GM21528 (cell line): ENCODE measurements around the gene CERS6.
A peak's percentile ranks its signal among the peaks of the same experiment; 100 is the strongest.
"Not testable (repeated sequence)": the region's sequence is repeated elsewhere in the genome, so short reads cannot be mapped to it uniquely, and the experiment has no call there.

Source experiments
- ATAC-seq: cut with Tn5 transposase; IDR thresholded peaks from one replicate; pipeline ENCODE4 v1.9.1; 2021; ENCODE audit warnings: mild to moderate bottlenecking, moderate library complexity; ENCODE audit not compliant: unreplicated experiment, low FRiP score

The CERS6 gene

DNA sequence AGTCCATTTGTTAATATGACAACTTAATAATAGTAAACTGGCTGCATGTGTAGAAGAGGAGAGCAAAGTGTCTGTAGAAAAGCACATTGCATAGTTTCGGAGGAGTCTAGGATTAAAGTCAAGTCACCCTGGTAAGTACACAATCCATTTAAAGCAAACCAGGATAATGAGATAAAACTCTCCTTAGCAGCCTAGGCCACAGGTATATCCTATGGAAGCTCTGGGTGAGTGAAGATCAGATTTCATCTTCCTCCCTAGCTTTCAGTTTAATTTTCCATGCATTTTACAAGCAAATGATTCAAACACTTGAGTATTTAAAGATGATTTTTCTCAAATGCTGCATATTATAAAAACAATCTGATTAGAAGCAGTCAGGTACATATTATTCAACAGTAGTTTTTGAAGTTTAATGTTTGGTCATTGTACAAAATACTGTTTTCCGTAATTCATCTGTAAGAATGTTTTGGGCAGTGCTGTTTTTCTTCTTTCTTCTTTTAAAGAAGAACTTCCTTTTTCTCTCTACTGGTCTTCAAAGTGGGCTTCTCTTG lies 10.2 kb downstream of the CERS6 start:
- no peak for ATAC-seq

DNA sequence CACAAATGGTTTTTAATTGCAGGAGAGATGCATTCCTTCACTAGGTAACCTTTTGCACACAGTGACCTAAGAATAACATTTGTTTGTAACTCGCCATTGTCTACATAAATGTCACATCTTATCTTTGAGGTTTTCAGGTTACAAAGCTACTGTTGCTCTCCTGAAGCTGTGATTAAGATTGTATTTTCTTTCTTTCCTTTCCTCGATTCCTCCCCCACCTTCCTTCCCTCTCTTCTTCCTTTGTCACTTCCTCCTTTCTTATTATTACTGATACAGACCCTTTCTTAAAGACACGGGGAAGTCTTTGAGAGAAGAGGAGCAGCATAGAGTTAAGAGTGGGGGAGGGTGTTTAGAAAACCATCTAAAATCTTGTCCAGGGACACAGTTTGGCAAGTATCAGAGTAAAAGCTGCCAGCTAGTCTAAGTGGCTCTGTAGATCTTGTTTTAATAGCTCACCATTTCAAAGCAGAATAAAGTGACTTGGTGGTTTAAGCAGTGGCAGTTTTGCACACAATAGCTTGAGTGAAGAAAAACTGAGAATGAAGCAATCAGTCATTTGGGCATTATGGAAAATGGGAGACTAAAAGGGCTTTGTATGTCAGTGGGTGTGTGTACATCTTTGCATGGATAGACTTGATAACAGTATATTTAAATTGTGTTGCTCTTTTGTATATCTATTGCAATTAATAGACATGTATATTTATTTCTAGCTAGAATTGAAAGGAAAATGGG lies 10.9 kb downstream of the CERS6 start:
- no peak for ATAC-seq

- no peak for ATAC-seq
These were observed 11.7 kb downstream of the CERS6 start for GRCh38 chr2:168467729-168468128.

DNA sequence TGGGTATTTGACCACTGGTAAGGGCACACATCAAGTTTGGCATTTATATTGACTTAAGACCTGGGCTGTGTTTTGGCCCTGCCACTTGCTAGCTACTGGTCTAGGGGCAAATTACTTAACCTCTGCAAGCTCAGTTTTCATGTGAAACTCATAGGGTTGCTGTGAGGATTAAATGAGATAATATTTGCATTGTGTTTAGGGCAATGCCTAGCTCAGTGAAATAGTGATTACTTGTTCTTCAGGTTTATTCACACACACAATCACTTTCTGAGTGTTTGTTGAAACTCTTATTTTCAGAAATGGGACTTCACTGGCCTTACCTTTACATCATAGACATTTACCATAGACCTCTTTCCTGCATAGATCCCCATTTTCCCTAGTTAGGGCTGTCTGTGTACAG lies 12.3 kb downstream of the CERS6 start:
- ATAC-seq, result no peak

DNA sequence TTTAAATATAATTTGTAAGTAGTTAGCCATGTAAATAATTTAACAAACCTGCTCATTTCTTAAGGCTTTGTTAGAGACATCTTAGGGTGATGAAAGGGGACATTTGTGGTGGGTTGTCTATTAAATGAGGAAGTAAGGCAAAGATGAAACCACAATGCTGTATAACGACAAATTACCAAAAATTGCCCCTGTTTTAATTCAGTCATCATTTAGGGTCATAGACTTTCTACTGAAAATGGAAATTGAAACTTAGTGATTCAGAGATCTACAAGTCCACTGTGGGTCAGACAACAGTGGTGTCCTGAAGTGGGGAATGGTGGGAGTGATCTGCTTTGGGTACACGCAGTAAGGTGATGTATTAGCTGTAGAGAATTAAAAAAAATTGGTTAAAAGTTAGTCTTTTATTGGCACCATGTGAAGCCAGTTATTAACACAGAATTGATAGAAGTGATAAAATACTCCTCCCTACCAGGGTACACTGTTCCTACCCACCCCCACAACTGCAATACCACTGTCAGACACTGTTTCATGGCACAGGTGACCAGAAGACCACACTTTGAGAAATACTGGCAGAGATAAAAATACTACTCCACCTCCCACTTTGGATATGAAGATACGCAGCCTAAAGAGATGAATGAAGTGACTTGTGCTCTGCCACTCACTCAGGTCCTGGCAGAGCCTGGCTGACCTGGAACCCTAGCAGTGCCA lies 13.4 kb downstream of the CERS6 start:
- peak; percentile 70 for ATAC-seq

GRCh38 chr2:168470320-168471162 lies 14.5 kb downstream of the CERS6 start:
- ATAC-seq, result peak; percentile 45

DNA sequence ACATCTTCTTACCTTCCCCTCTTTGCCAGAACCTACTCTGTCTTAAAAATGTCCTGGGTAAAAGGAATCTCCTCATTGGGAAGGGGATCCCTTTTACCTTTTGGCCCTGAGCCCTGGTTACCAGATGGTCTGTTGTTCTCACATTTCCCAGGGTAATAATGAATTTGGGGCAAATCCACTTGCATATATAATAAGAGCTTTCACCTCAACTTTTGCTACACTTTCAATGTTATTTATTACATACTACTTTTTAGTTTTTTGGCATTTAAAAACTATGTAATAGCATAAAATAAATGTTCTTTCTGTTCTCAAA lies 15.0 kb downstream of the CERS6 start:
- ATAC-seq, result no peak

- no peak for ATAC-seq
These were observed 19.6 kb downstream of the CERS6 start for GRCh38 chr2:168475636-168476035.

- ATAC-seq, result no peak
These were observed 22.1 kb downstream of the CERS6 start for GRCh38 chr2:168478206-168478605.

DNA sequence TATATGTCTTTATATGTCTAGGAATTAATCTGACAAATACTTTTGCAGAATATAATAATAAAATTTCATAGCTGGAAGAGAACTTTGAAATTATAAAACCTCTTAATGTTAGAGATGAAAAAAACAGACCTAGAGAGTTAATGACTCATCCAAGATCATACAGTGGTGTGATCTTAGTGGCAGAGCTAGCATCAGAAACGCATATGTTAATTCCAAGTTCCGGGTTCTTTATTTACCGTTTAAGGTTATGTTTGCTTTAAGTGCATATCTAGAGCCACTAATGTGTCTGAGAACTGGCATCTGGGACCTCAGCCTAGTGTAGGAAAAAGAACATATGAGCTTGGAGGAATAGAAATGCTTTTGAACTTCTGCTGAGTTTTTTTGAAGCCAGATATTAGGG lies 24.3 kb downstream of the CERS6 start:
- no peak for ATAC-seq

DNA sequence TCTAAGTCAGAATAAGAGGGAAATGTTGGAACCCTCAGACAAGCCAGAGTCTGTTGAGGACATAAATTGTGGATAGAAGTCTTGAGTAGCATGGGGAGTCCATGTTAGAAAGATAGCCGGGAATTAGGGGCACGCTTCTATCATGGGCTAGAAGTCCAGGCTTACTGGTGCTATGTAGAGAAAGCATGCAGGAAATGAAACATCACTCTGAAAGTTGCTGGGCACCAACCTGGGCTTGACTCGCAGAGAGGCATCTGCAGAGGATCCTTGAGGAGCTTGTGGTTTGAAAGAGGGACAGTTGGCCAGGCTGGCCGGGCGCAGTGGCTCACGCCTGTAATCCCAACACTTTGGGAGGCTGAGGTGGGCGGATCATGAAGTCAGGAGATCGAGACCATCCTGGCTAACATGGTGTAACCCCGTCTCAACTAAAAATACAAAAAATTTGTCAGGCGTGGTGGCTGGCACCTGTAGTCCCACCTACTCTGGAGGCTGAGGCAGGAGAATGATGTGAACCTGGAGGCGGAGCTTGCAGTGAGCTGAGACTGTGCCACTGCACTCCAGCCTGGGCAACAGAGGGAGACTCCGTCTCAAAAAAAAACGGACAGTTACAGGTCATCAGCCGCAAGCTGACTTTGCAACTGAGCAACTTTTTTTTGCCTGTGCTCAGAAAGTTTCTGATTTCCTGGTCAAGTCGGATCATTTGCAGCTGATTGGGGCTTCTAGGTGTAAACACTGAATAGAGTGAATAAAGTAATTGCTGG lies 24.9 kb downstream of the CERS6 start:
- no peak for ATAC-seq

DNA sequence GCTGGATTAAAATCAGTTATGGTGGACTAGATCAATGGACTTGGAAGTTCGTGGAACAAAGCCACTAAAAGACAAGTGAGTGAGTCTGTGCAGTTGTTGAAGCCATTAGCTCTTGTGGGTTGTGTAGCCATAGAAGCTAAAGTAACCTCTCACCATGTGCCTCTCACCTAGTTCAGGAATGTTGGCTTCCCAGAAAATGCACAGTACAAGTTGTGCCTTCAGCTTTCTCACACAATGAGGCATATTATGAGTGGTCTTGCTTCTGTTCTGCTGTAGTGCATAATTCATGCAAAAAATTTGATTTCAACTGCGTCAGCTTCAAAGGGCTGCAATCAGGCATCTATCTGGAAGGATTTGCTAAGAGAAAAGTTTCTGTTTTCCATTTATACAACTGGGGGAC lies 26.2 kb downstream of the CERS6 start:
- no peak for ATAC-seq

GRCh38 chr2:168482952-168483831 lies 27.1 kb downstream of the CERS6 start:
- no peak for ATAC-seq

GRCh38 chr2:168486477-168486876 lies 30.4 kb downstream of the CERS6 start:
- ATAC-seq, result no peak

GRCh38 chr2:168490015-168490874 lies 34.2 kb downstream of the CERS6 start:
- peak; percentile 95 for ATAC-seq

- ATAC-seq, result no peak
These were observed 35.0 kb downstream of the CERS6 start for GRCh38 chr2:168490946-168491605.

GRCh38 chr2:168491728-168492127 lies 35.7 kb downstream of the CERS6 start:
- ATAC-seq, result not testable (repeated sequence)

DNA sequence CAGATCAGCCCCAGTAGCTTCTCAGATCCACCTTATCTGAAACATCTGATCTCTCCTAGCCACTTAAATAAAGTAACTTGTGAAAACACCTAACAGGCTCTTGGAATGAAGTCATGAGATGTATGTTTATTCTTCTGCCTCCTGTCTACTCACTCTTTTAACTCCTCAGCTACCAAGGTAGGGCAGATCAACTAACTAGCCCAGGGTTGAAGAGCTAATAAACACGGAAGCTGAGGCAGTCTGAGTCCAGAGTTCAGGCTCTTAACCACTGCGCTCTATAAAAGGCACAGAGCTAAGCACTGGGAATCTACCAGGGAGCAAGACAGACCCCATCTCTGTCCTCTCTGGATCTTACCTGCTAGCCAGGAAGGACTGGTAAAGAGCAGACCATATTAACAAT lies 37.1 kb downstream of the CERS6 start:
- ATAC-seq, result not testable (repeated sequence)
